ENCODE data around the gene CYGB.
"Not testable (repeated sequence)": the region's sequence is repeated elsewhere in the genome, so short reads cannot be mapped to it uniquely, and the experiment has no call there.

GRCh38 chr17:76508472-76509063, 28.9 kb downstream of the CYGB start:
- not testable (repeated sequence) for TF ChIP-seq CTCF, POLR2AphosphoS5, POLR2A (IDR thresholded peaks at IDR 0.05)
